ENCODE results near the gene COX5B.
"Not testable (repeated sequence)": the region's sequence is repeated elsewhere in the genome, so short reads cannot be mapped to it uniquely, and the experiment has no call there.

DNA sequence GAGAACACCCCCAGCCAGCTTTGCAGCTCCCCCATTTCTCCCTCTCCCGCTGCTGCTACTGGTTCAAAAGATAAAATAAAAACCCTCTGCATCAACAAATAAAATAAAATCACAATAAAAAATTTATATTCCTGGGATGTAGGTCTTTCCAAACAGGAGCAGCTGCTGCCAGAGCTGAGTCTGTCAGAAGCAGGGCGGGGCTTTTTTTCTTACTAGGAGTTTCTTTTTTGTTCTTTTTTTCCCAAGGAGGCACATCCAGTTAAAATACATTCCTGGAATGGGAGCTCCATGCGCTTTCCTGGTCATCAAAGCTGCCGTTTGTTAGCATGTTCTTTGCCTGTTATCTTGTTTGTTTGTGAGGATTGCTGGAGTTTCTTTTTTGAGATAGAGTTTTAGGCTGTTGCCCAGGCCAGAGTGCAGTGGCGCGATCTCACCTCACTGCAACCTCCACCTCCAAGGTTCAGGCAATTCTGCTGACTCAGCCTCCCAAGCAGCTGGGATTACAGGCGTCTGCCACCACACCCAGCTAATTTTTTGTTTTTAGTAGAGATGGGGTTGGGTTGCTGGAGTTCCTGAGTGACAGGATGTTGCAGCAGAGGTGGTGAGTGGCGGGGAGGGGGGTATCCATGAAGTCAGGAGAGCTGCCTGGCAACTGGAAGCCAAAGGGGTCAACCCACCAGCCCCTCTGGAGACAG is 20.4 kb upstream of the COX5B start:
- TF ChIP-seq, protein P1, sequence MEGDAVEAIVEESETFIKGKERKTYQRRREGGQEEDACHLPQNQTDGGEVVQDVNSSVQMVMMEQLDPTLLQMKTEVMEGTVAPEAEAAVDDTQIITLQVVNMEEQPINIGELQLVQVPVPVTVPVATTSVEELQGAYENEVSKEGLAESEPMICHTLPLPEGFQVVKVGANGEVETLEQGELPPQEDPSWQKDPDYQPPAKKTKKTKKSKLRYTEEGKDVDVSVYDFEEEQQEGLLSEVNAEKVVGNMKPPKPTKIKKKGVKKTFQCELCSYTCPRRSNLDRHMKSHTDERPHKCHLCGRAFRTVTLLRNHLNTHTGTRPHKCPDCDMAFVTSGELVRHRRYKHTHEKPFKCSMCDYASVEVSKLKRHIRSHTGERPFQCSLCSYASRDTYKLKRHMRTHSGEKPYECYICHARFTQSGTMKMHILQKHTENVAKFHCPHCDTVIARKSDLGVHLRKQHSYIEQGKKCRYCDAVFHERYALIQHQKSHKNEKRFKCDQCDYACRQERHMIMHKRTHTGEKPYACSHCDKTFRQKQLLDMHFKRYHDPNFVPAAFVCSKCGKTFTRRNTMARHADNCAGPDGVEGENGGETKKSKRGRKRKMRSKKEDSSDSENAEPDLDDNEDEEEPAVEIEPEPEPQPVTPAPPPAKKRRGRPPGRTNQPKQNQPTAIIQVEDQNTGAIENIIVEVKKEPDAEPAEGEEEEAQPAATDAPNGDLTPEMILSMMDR (conservative IDR thresholded peaks at IDR 0.05; ENCODE audit: low read length), result not testable (repeated sequence)
- not testable (repeated sequence) for TF ChIP-seq EZH2phosphoT487 (IDR thresholded peaks at IDR 0.05; ENCODE audit: borderline replicate concordance)

Data from Loucy (cell line).